Adrenal gland (tissue), 5 donors: ENCODE results near the gene CEBPE.

Source experiments
- CTCF ChIP-seq, 6 experiments: fragments of 450-650 bp in 4 of 6; fragments of 200-600 bp in 2 of 6; sonication (generic) in 1 of 6; IDR thresholded peaks; 1 replicate in 5 of 6; 2 replicates in 1 of 6; pipeline versions ENCODE4 v1.5.1 to v1.8.0; 2016 to 2021; ENCODE audit warnings: antibody characterized with exemption in 6 of 6, mild to moderate bottlenecking in 2 of 6, moderate library complexity in 1 of 6
- POLR2A ChIP-seq, 2 donors: fragments of 450-650 bp; IDR thresholded peaks; one replicate each; pipeline ENCODE4 v1.6.1; 2017; ENCODE audit warnings: antibody characterized with exemption in 2 of 2, mild to moderate bottlenecking in 2 of 2, moderate library complexity in 1 of 2
- donor health status: DM: no; HTN: no; CAD: no.

DNA sequence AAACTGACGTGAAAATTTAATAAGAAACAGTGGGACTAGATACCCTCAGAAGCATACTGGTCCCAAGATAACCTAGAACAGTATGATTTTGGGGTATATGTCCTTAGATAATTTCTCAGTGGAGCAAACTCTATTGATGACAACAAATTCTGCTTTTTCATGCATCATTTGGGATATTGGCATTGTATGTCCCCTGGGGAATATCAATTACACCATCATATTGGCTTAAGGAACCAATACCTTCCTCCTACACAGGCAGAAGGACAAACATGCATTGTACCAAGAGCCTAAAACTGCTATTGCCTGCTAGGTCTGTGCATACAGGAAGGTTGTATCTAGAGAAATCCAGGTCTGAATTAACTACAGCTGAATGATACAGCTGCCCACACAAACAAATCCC, 44.1 kb downstream of the CEBPE start:
- TF ChIP-seq CTCF (IDR thresholded peaks at IDR 0.05), result no peak
- no peak for TF ChIP-seq POLR2A (IDR thresholded peaks at IDR 0.05)
